Natural killer cell (primary cell): ENCODE measurements around the gene PDE4D. TPM values are rescaled to one million over a fixed set of nuclear protein-coding genes. Genes with fewer than 3 reads are reported as not detected.

ENCODE experiments used
- ATAC-seq, 3 donors: fragments of 150-1000 bp in 2 of 3; fragments of 200-7000 bp in 1 of 3; cut with Tn5 transposase; 1 replicate in 1 of 3; 2 replicates in 2 of 3; pipeline ENCODE4 v1.10.0; 2021; ENCODE audit warnings: mild to moderate bottlenecking in 2 of 3, moderate library complexity in 2 of 3
- DNase-seq, 2 donors: peaks; one replicate each; pipeline versions ENCODE4 v3.0.0 to v3.0.0-alpha.2; 2013 to 2021; ENCODE audit warnings: mixed read lengths in 1 of 2
- H3K27ac ChIP-seq: one replicate; pipeline ENCODE4 v1.5.1; 2013; ENCODE audit warnings: mild to moderate bottlenecking, low read length
- H3K27me3 ChIP-seq: one replicate; pipeline ENCODE4 v1.6.1; 2013; ENCODE audit warnings: low read length; ENCODE audit not compliant: control insufficient read depth, insufficient read depth
- H3K36me3 ChIP-seq: one replicate; pipeline ENCODE4 v1.6.1; 2013; ENCODE audit warnings: low read length; ENCODE audit not compliant: control insufficient read depth, insufficient read depth
- H3K4me1 ChIP-seq: one replicate; pipeline ENCODE4 v1.6.1; 2013; ENCODE audit warnings: low read length; ENCODE audit not compliant: control insufficient read depth, insufficient read depth
- H3K4me3 ChIP-seq: one replicate; pipeline ENCODE4 v1.5.1; 2013; ENCODE audit warnings: low read length
- H3K9me3 ChIP-seq: one replicate; pipeline ENCODE4 v1.6.1; 2013; ENCODE audit warnings: low read length; ENCODE audit not compliant: control insufficient read depth, insufficient read depth
- H3K27ac Mint-ChIP-seq, 2 donors: one replicate each; pipeline ENCODE4 v1.8.0; 2022; ENCODE audit warnings: mild to moderate bottlenecking in 2 of 2, mixed read lengths in 2 of 2, moderate library complexity in 1 of 2
- H3K27me3 Mint-ChIP-seq, 2 donors: one replicate each; pipeline ENCODE4 v1.8.0; 2022; ENCODE audit warnings: low read depth in 2 of 2, mixed read lengths in 2 of 2
- H3K36me3 Mint-ChIP-seq: one replicate; pipeline ENCODE4 v1.8.0; 2022; ENCODE audit warnings: mixed read lengths
- H3K4me1 Mint-ChIP-seq, 2 donors: one replicate each; pipeline ENCODE4 v1.8.0; 2022; ENCODE audit warnings: mixed read lengths in 2 of 2
- H3K4me3 Mint-ChIP-seq: one replicate; pipeline ENCODE4 v1.8.0; 2022; ENCODE audit warnings: mild to moderate bottlenecking, moderate library complexity, mixed read lengths
- H3K9me3 Mint-ChIP-seq, 2 donors: one replicate each; pipeline ENCODE4 v1.8.0; 2022; ENCODE audit warnings: mixed read lengths in 2 of 2
- whole genome bisulfite sequencing: methylation state at CpG from one replicate; pipeline ENCODE4 v1.1.7; 2013; ENCODE audit warnings: missing lambda C conversion rate; ENCODE audit not compliant: insufficient coverage; 5-methylcytosine and 5-hydroxymethylcytosine counted together
- intact Hi-C: fragments of 100-400 bp; cut with micrococcal nuclease; formaldehyde crosslinking; loops from one replicate; pipeline ENCODE4 v1.14.2; 2022
- total RNA-seq, 4 donors: library from RNA; stranded (reverse); fragments of 120-200 nt in 1 of 4; gene quantifications; one replicate each; pipeline versions ENCODE4 v1.2.3 to v1.2.4, GENCODE V29; 2013 to 2022
- TF ChIP-seq, protein P1 (sequence below): fragments of 200-600 bp; IDR thresholded peaks from one replicate; pipeline ENCODE4 v1.8.0; 2022; ENCODE audit warnings: antibody characterized with exemption

Gene PDE4D
- total RNA-seq, 3 donors from 2014 or later (not counting 1 experiment from before 2014, with no cell fraction given), result 109 to 170 (median 116) TPM

- Mint-ChIP-seq H3K4me1 (no peaks in the 10 kb centered on the region), H3K27me3 (no peaks in the 10 kb centered on the region), H3K9me3 (no peaks in the 10 kb centered on the region), H3K4me3 (no peak overlapping the region), H3K27ac (no peak overlapping the region), H3K36me3 (no peaks in the 10 kb centered on the region)
- intact Hi-C loops, result no loop called here
- Histone ChIP-seq H3K4me1 (no peaks in the 10 kb centered on the region), H3K4me3 (no peak overlapping the region), H3K9me3 (no peaks in the 10 kb centered on the region), H3K27me3 (no peaks in the 10 kb centered on the region), H3K36me3 (no peaks in the 10 kb centered on the region), H3K27ac (no peak overlapping the region)
- DNase-seq (no peak), ATAC-seq (no peak)
- TF ChIP-seq, protein P1, sequence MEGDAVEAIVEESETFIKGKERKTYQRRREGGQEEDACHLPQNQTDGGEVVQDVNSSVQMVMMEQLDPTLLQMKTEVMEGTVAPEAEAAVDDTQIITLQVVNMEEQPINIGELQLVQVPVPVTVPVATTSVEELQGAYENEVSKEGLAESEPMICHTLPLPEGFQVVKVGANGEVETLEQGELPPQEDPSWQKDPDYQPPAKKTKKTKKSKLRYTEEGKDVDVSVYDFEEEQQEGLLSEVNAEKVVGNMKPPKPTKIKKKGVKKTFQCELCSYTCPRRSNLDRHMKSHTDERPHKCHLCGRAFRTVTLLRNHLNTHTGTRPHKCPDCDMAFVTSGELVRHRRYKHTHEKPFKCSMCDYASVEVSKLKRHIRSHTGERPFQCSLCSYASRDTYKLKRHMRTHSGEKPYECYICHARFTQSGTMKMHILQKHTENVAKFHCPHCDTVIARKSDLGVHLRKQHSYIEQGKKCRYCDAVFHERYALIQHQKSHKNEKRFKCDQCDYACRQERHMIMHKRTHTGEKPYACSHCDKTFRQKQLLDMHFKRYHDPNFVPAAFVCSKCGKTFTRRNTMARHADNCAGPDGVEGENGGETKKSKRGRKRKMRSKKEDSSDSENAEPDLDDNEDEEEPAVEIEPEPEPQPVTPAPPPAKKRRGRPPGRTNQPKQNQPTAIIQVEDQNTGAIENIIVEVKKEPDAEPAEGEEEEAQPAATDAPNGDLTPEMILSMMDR, result no peak
- WGBS, result 100% methylated on average over 1 of the region's 1 CpG
Measured at GRCh38 chr5:59241119-59241518, 652.4 kb downstream of the PDE4D start.

GRCh38 chr5:59238126-59238902, 655.2 kb downstream of the PDE4D start:
- no peaks in the 10 kb centered on the region for H3K36me3 ChIP-seq
- no peak overlapping the region for H3K27ac ChIP-seq
- H3K4me1 ChIP-seq, result no peaks in the 10 kb centered on the region
- Mint-ChIP-seq H3K9me3 (no peaks in the 10 kb centered on the region), H3K27ac (no peak overlapping the region), H3K4me1 (no peaks in the 10 kb centered on the region), H3K36me3 (no peaks in the 10 kb centered on the region), H3K27me3 (no peaks in the 10 kb centered on the region), H3K4me3 (no peak overlapping the region)
- no peak for ATAC-seq
- no peaks in the 10 kb centered on the region for H3K27me3 ChIP-seq
- H3K4me3 ChIP-seq, result no peak overlapping the region
- TF ChIP-seq, protein P1, result no peak
- intact Hi-C loops, result no loop called here
- no peaks in the 10 kb centered on the region for H3K9me3 ChIP-seq
- peak in 1 of 2 donors; percentile 12 for DNase-seq
- WGBS, result no CpG with 5 or more reads among the region's 3 CpGs

- DNase-seq, result no peak
- no peaks in the 10 kb centered on the region for H3K27me3 ChIP-seq
- no peaks in the 10 kb centered on the region for H3K9me3 Mint-ChIP-seq
- no peaks in the 10 kb centered on the region for H3K36me3 ChIP-seq
- no peak overlapping the region for H3K4me3 ChIP-seq
- no peak overlapping the region for H3K4me3 Mint-ChIP-seq
- H3K27me3 Mint-ChIP-seq, result no peaks in the 10 kb centered on the region
- H3K9me3 ChIP-seq, result no peaks in the 10 kb centered on the region
- H3K36me3 Mint-ChIP-seq, result no peaks in the 10 kb centered on the region
- TF ChIP-seq, protein P1, result no peak
- intact Hi-C loops, result no loop called here
- no peak for ATAC-seq
- H3K27ac ChIP-seq, result no peak overlapping the region
- no peaks in the 10 kb centered on the region for H3K4me1 Mint-ChIP-seq
- H3K4me1 ChIP-seq, result no peaks in the 10 kb centered on the region
- no peak overlapping the region for H3K27ac Mint-ChIP-seq
Measured at GRCh38 chr5:59236986-59237385, 656.5 kb downstream of the PDE4D start.

DNA sequence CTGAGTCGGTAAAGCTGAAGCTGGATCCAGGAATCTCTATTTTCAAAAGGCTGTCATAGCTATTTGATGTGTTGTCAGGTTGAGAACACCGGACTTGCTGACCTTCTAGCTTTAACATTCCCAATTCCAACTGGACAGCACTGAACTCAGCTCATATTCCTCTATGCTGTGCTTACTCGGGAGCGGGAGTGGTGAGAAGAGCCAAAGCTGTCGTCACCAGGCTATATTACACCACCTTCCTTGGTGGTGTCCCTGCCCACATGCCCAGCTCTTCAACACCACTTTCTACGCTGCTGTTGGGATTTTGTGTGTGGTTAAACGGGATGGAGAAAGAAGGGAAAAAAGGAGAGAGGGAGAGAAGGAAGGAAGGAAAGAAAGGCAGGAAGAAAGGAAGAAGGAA, 657.1 kb downstream of the PDE4D start:
- Mint-ChIP-seq H3K9me3 (no peaks in the 10 kb centered on the region), H3K4me1 (peaks cover 0 to 5% of the 10 kb centered on the region in 2 donors), H3K27me3 (no peaks in the 10 kb centered on the region), H3K36me3 (no peaks in the 10 kb centered on the region), H3K27ac (no peak overlapping the region), H3K4me3 (no peak overlapping the region)
- Histone ChIP-seq H3K4me1 (no peaks in the 10 kb centered on the region), H3K9me3 (no peaks in the 10 kb centered on the region), H3K36me3 (no peaks in the 10 kb centered on the region), H3K27me3 (no peaks in the 10 kb centered on the region), H3K27ac (no peak overlapping the region), H3K4me3 (no peak overlapping the region)
- intact Hi-C loops, result no loop called here
- WGBS, result 86% methylated on average over 6 of the region's 7 CpGs
- DNase-seq, result no peak
- TF ChIP-seq, protein P1, result no peak
- no peak for ATAC-seq
